NCI-H146 treated with DMSO at 0.1 percent for 48 hours (cell line): ENCODE measurements around the gene KCNJ10.

Experiments
- DNase-seq: peaks from one replicate; lab custom pipeline; 2025; ENCODE audit not compliant: unreplicated experiment; lab: John Stamatoyannopoulos, UW

Gene KCNJ10

GRCh38 chr1:160099716-160100375, 29.9 kb upstream of the KCNJ10 start:
- no peak for DNase-seq

- DNase-seq, result peak; percentile 84
Measured at GRCh38 chr1:160098852-160099561, 29.0 kb upstream of the KCNJ10 start.

- peak; percentile 84 for DNase-seq
Measured at GRCh38 chr1:160097911-160098851, 28.2 kb upstream of the KCNJ10 start, which contains the start of gene IGSF8. TSS of gene IGSF8 (minus strand) at chr1:160098619. CDS start at chr1:160098472, 147 bp downstream.

- DNase-seq, result no peak
Measured at GRCh38 chr1:160097151-160097910, 27.4 kb upstream of the KCNJ10 start.

GRCh38 chr1:160096274-160097116, 26.5 kb upstream of the KCNJ10 start:
- no peak for DNase-seq

GRCh38 chr1:160095382-160096105, 25.6 kb upstream of the KCNJ10 start:
- peak; percentile 19 for DNase-seq

- DNase-seq, result no peak
Measured at GRCh38 chr1:160094806-160095205, 24.8 kb upstream of the KCNJ10 start.

GRCh38 chr1:160094291-160094625, 24.3 kb upstream of the KCNJ10 start:
- DNase-seq, result no peak

GRCh38 chr1:160093624-160094290, 23.8 kb upstream of the KCNJ10 start:
- DNase-seq, result no peak

GRCh38 chr1:160093069-160093395, 23.1 kb upstream of the KCNJ10 start:
- DNase-seq, result no peak

- DNase-seq, result no peak
Measured at GRCh38 chr1:160092366-160093068, 22.6 kb upstream of the KCNJ10 start.

GRCh38 chr1:160091666-160092223, 21.8 kb upstream of the KCNJ10 start:
- DNase-seq, result no peak

GRCh38 chr1:160090760-160091159, 20.8 kb upstream of the KCNJ10 start:
- no peak for DNase-seq

GRCh38 chr1:160089883-160090282, 19.9 kb upstream of the KCNJ10 start:
- DNase-seq, result no peak

- DNase-seq, result no peak
Measured at GRCh38 chr1:160087118-160087662, 17.2 kb upstream of the KCNJ10 start.

- DNase-seq, result no peak
Measured at GRCh38 chr1:160086456-160086892, 16.5 kb upstream of the KCNJ10 start.

- peak; percentile 52 for DNase-seq
Measured at GRCh38 chr1:160085686-160086455, 15.9 kb upstream of the KCNJ10 start.
